PC-3 (cell line): ENCODE measurements around the gene SLC7A10. TPM values are rescaled to one million over a fixed set of nuclear protein-coding genes. Genes with fewer than 3 reads are reported as not detected.

ENCODE experiments used
- ATAC-seq: fragments of 200-7000 bp; cut with Tn5 transposase; 2 replicates; pipeline ENCODE4 v1.9.1; 2020; ENCODE audit warnings: mild to moderate bottlenecking, moderate library complexity
- BruUV-seq: library from RNA; stranded (reverse); fragments of 400-500 nt; replicated peaks from 2 replicates; lab custom pipeline; 2021; lab: Mats Ljungman, UMichigan
- CTCF ChIA-PET: fragments of 300-600 bp; sonication (Branson Sonifier 250); formaldehyde crosslinking; loops from one replicate; lab custom pipeline; 2022; ENCODE audit warnings: antibody characterized with exemption; lab: Charles Lee
- POLR2A ChIA-PET: fragments of 300-600 bp; sonication (Branson Sonifier 250); formaldehyde crosslinking; loops from one replicate; lab custom pipeline; 2022; ENCODE audit warnings: antibody characterized with exemption; ENCODE audit not compliant: unreplicated experiment; lab: Charles Lee
- DNase-seq: peaks from one replicate; pipeline ENCODE4 v3.0.0-alpha.2; 2015
- H2AFZ ChIP-seq: fragments of 300-600 bp; sonication (generic); 2 replicates; pipeline ENCODE4 v1.6.0; 2016; ENCODE audit warnings: antibody characterized with exemption, low read length
- H3F3A ChIP-seq: fragments of 300-600 bp; sonication (generic); one replicate; pipeline ENCODE4 v1.6.0; 2017; ENCODE audit warnings: antibody characterized with exemption, low read length, control low read depth, mild to moderate bottlenecking; ENCODE audit not compliant: unreplicated experiment
- H3K27ac ChIP-seq: fragments of 300-600 bp; sonication (generic); 2 replicates; pipeline ENCODE4 v1.5.1; 2016; ENCODE audit warnings: mild to moderate bottlenecking, low read length
- H3K27me3 ChIP-seq: fragments of 300-600 bp; sonication (generic); 2 replicates; pipeline ENCODE4 v1.6.1; 2016; ENCODE audit warnings: low read length, mixed read lengths
- H3K36me3 ChIP-seq: fragments of 300-600 bp; sonication (generic); 2 replicates; pipeline ENCODE4 v1.6.1; 2016; ENCODE audit warnings: low read depth, mixed run types, low read length, mixed read lengths
- H3K4me1 ChIP-seq: fragments of 300-600 bp; sonication (generic); 2 replicates; pipeline ENCODE4 v1.5.1; 2016; ENCODE audit warnings: low read length; ENCODE audit not compliant: insufficient read depth
- H3K4me2 ChIP-seq: fragments of 300-600 bp; sonication (generic); 2 replicates; pipeline ENCODE4 v1.6.0; 2016; ENCODE audit warnings: low read length
- H3K4me3 ChIP-seq: fragments of 300-600 bp; sonication (generic); 2 replicates; pipeline ENCODE4 v1.5.1; 2016; ENCODE audit warnings: mild to moderate bottlenecking, low read length, mixed read lengths
- H3K79me2 ChIP-seq: fragments of 300-600 bp; sonication (generic); 2 replicates; pipeline ENCODE4 v1.6.1; 2017; ENCODE audit warnings: low read length, mixed read lengths
- H3K9ac ChIP-seq: fragments of 300-600 bp; sonication (generic); 2 replicates; pipeline ENCODE4 v1.6.0; 2016; ENCODE audit warnings: mild to moderate bottlenecking, low read length
- H3K9me2 ChIP-seq: fragments of 300-600 bp; sonication (generic); replicated peaks from 2 replicates; pipeline ENCODE4 v1.6.1; 2016; ENCODE audit warnings: mixed run types, low read length, mixed read lengths
- H3K9me3 ChIP-seq: fragments of 300-600 bp; sonication (generic); 2 replicates; pipeline ENCODE4 v1.6.1; 2016; ENCODE audit warnings: low read length, mixed read lengths
- H4K20me1 ChIP-seq: fragments of 300-600 bp; sonication (generic); 2 replicates; pipeline ENCODE4 v1.6.1; 2016; ENCODE audit warnings: low read length, mixed read lengths
- CTCF ChIP-seq: fragments of 300-600 bp; sonication (generic); conservative IDR thresholded peaks from 2 replicates; pipeline ENCODE4 v1.5.1; 2017; ENCODE audit warnings: antibody characterized with exemption, low read depth, mild to moderate bottlenecking, low read length
- EZH2 ChIP-seq: fragments of 300-600 bp; sonication (generic); IDR thresholded peaks from one replicate; pipeline ENCODE4 v1.6.1; 2017; ENCODE audit warnings: antibody characterized with exemption, mild to moderate bottlenecking, low read length; ENCODE audit not compliant: unreplicated experiment
- EZH2phosphoT487 ChIP-seq: fragments of 300-600 bp; sonication (generic); IDR thresholded peaks from 2 replicates; pipeline ENCODE4 v1.6.1; 2018; ENCODE audit warnings: mild to moderate bottlenecking, antibody characterized with exemption, low read length, borderline replicate concordance
- intact Hi-C: fragments of 100-400 bp; cut with micrococcal nuclease; formaldehyde crosslinking; loops from 2 replicates; pipeline ENCODE4 v1.9.0; 2023
- total RNA-seq: library from RNA; depleted of rRNA; stranded (reverse); fragments of >200 nt; gene quantifications from 2 replicates; pipeline ENCODE4 v1.2.3, GENCODE V29; 2014

SLC7A10 gene
- total RNA-seq, 1 experiment from 2014 or later, result not detected

GRCh38 chr19:33263325-33264023 is 37.8 kb upstream of the SLC7A10 start:
- CTCF ChIA-PET, result no interaction called here
- POLR2A ChIA-PET, result no interaction called here
- no peak for ATAC-seq
- Histone ChIP-seq H3K9me2 (no peaks in the 10 kb centered on the region), H3F3A (no peaks in the 10 kb centered on the region), H3K36me3 (no peaks in the 10 kb centered on the region), H3K9me3 (no peaks in the 10 kb centered on the region), H3K9ac (no peak overlapping the region), H3K4me1 (no peaks in the 10 kb centered on the region), H3K4me2 (no peak overlapping the region), H3K27me3 (no peaks in the 10 kb centered on the region), H3K27ac (no peak overlapping the region), H4K20me1 (no peaks in the 10 kb centered on the region), H3K4me3 (no peak overlapping the region), H2AFZ (no peak overlapping the region), H3K79me2 (no peaks in the 10 kb centered on the region)
- BruUV-seq, result no TSS peak
- DNase-seq, result no peak
- no peak for TF ChIP-seq EZH2phosphoT487
- no peak for TF ChIP-seq CTCF
- no peak for TF ChIP-seq EZH2
- intact Hi-C loops, result no loop called here

GRCh38 chr19:33261511-33262189 is 36.0 kb upstream of the SLC7A10 start:
- Histone ChIP-seq H3K9ac (no peak overlapping the region), H3K36me3 (no peaks in the 10 kb centered on the region), H3K4me2 (no peak overlapping the region), H3K9me2 (no peaks in the 10 kb centered on the region), H3F3A (no peaks in the 10 kb centered on the region), H3K27me3 (no peaks in the 10 kb centered on the region), H4K20me1 (no peaks in the 10 kb centered on the region), H3K27ac (no peak overlapping the region), H3K4me3 (no peak overlapping the region), H2AFZ (no peak overlapping the region), H3K9me3 (no peaks in the 10 kb centered on the region), H3K4me1 (no peaks in the 10 kb centered on the region), H3K79me2 (no peaks in the 10 kb centered on the region)
- no TSS peak for BruUV-seq
- no peak for TF ChIP-seq EZH2
- no peak for TF ChIP-seq CTCF
- TF ChIP-seq EZH2phosphoT487, result no peak
- intact Hi-C loops, result no loop called here
- ChIA-PET CTCF (no interaction called here), POLR2A (no interaction called here)
- no peak for ATAC-seq
- DNase-seq, result no peak
